HEK293T (cell line): ENCODE results near the gene CELF1.

Experiments used
- FOXM1 ChIP-seq: fragments of 450-650 bp; IDR thresholded peaks from 2 replicates; pipeline ENCODE4 v1.6.1; 2017; ENCODE audit warnings: mild to moderate bottlenecking, borderline replicate concordance
- SP1 ChIP-seq: fragments of 450-650 bp; IDR thresholded peaks from 2 replicates; pipeline ENCODE4 v1.6.1; 2017
- ZNF384 ChIP-seq: fragments of 450-650 bp; IDR thresholded peaks from 2 replicates; pipeline ENCODE4 v1.6.1; 2016

- TF ChIP-seq ZNF384 (no peak), FOXM1 (no peak), SP1 (no peak)
Measured at GRCh38 chr11:47443028-47443700, 109.8 kb downstream of the CELF1 start.
